Measurements from ENCODE around the gene FAF2.

DNA sequence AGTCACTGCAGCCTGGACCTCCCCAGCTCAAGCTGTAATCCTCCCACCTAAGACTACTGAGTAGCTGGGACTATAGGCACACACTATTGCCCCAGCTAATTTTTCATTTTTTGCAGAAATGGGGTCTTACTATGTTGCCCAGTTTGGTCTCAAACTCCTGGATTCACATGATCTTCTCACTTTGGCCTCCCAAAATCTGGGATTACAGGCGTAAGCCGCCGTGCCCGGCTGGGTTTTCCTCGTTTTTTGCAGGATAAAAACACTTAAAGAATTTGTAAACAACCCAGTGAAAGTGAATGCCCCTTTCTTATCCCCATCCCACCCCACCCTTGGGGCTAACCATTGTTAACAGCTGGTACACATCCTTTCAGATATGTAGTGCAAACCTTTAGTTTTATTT, 39.6 kb upstream of the FAF2 start:
- TF ChIP-seq, protein P1, sequence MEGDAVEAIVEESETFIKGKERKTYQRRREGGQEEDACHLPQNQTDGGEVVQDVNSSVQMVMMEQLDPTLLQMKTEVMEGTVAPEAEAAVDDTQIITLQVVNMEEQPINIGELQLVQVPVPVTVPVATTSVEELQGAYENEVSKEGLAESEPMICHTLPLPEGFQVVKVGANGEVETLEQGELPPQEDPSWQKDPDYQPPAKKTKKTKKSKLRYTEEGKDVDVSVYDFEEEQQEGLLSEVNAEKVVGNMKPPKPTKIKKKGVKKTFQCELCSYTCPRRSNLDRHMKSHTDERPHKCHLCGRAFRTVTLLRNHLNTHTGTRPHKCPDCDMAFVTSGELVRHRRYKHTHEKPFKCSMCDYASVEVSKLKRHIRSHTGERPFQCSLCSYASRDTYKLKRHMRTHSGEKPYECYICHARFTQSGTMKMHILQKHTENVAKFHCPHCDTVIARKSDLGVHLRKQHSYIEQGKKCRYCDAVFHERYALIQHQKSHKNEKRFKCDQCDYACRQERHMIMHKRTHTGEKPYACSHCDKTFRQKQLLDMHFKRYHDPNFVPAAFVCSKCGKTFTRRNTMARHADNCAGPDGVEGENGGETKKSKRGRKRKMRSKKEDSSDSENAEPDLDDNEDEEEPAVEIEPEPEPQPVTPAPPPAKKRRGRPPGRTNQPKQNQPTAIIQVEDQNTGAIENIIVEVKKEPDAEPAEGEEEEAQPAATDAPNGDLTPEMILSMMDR (IDR thresholded peaks at IDR 0.05) = no peak
- TF ChIP-seq POLR2A (IDR thresholded peaks at IDR 0.05) = no peak
